GM21786 (cell line): ENCODE measurements around the gene SPTY2D1.

Experiments used
- ATAC-seq: cut with Tn5 transposase; IDR thresholded peaks from one replicate; pipeline ENCODE4 v1.9.1; 2021; ENCODE audit not compliant: unreplicated experiment

SPTY2D1 gene

DNA sequence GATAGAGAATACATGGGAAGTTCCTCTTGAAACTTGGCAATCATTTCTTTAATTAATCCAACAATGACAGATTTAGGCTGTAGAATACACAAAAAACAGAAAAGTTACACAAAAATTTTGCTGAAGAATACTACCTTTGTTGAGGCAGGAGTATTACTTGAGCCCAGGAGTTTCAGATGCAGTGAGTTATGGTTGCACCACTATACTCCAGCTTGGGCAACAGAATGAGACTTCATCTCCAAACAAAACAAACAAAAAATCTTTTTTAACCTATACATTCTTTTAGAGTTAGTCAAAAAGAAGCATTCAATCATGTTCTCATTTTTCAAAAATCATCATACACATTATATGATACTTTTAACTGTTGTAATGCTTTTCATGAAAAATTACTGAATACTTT lies 67.7 kb downstream of the SPTY2D1 start:
- ATAC-seq: no peak

DNA sequence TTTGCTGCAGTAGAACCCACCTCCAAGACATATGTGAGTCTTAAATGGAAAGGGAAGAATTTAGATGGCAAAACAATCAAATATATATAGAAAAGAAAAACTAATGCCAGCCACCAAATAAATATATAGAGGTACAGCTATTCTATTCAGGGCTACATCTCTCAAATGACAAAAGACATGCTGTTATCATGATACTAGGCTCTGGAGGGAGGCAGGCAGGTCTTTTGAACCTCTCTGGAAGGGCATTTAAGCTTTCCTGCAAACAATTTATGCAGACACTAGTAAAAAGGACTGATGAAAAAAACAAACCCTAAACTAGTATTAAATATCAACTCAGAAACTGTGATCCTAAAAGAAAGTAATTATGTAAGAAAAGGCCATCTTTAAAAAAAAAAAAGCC lies 70.0 kb downstream of the SPTY2D1 start:
- ATAC-seq: no peak

DNA sequence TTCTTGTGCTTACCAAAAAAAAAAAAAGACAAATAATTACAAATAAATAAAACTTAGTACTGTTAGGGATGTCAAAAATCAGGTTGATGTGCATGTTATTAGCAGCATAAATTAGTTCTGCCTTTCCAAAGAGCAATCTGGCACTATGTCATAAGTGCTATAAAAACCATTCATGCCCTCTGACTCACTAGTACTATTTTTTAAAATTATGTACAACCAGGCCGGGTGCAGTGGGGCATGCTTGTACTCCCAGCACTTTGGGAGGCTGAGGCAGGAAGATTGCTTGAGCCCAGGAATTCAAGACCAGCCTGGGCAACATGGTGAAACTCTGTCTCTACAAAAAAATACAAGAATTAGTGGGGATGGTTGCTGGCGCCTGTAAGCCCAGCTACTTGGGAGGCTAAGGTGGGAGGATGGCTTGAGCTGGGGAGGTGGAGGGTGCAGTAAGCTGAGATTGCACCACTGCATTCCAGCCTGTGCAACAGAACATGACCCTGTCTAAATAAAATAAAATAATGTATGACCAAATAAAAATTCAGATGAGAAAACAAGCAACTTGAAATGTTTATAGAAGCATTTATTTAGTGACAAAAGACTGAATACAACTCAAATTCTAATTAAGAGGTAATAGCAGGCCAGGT lies 70.9 kb downstream of the SPTY2D1 start:
- ATAC-seq: no peak
